ENCODE measurements around the gene SIK3.
A peak's percentile ranks its signal among the peaks of the same experiment; 100 is the strongest.

The SIK3 gene

GRCh38 chr11:116861539-116861938, 236.7 kb downstream of the SIK3 start:
- DNase-seq: no peak

- no peak for DNase-seq
Measured at GRCh38 chr11:116860303-116860702, 237.9 kb downstream of the SIK3 start.

- no peak for DNase-seq
Measured at GRCh38 chr11:116859175-116859574, 239.1 kb downstream of the SIK3 start.

GRCh38 chr11:116857936-116858335, 240.3 kb downstream of the SIK3 start:
- DNase-seq: no peak

GRCh38 chr11:116857316-116857715, 240.9 kb downstream of the SIK3 start:
- DNase-seq: no peak

GRCh38 chr11:116856423-116856822, 241.8 kb downstream of the SIK3 start:
- DNase-seq: no peak

GRCh38 chr11:116855413-116855812, 242.8 kb downstream of the SIK3 start:
- peak in 1 of 5 experiments; percentile 43 for DNase-seq

GRCh38 chr11:116853461-116854073, 244.7 kb downstream of the SIK3 start:
- peak in 4 of 5 experiments; percentile 29 to 98 (median 55) for DNase-seq

GRCh38 chr11:116852261-116853031, 245.8 kb downstream of the SIK3 start:
- peak in 1 of 5 experiments; percentile 73 for DNase-seq

GRCh38 chr11:116851626-116852025, 246.6 kb downstream of the SIK3 start:
- DNase-seq: peak in 3 of 5 experiments; percentile 22 to 78 (median 71)

GRCh38 chr11:116849486-116849885, 248.7 kb downstream of the SIK3 start:
- DNase-seq: no peak

GRCh38 chr11:116849060-116849459, 249.2 kb downstream of the SIK3 start:
- DNase-seq: no peak

- no peak for DNase-seq
Measured at GRCh38 chr11:116847612-116848011, 250.6 kb downstream of the SIK3 start.

GRCh38 chr11:116844722-116845121, 253.5 kb downstream of the SIK3 start:
- DNase-seq: no peak

- no peak for DNase-seq
Measured at GRCh38 chr11:116843661-116844060, 254.6 kb downstream of the SIK3 start.

GRCh38 chr11:116842909-116843308, 255.3 kb downstream of the SIK3 start:
- no peak for DNase-seq

- DNase-seq: no peak
Measured at GRCh38 chr11:116842117-116842516, 256.1 kb downstream of the SIK3 start.

- no peak for DNase-seq
Measured at GRCh38 chr11:116840746-116841296, 257.4 kb downstream of the SIK3 start.

GRCh38 chr11:116840224-116840745, 257.9 kb downstream of the SIK3 start:
- DNase-seq: peak in 1 of 5 experiments; percentile 20

GRCh38 chr11:116838321-116839084, 259.7 kb downstream of the SIK3 start:
- DNase-seq: no peak

- DNase-seq: no peak
Measured at GRCh38 chr11:116837231-116838091, 260.8 kb downstream of the SIK3 start, which contains the start of gene APOA1. TSS of gene APOA1 (minus strand) at chr11:116837622. CDS start at chr11:116837387, 235 bp downstream.

GRCh38 chr11:116836632-116836991, 261.6 kb downstream of the SIK3 start:
- DNase-seq: no peak

Data from T-helper 2 cell (primary cell).